GM19025 (cell line): ENCODE measurements around the gene ASTN1.

Source experiments
- ATAC-seq: cut with Tn5 transposase; IDR thresholded peaks from one replicate; pipeline ENCODE4 v1.9.1; 2021; ENCODE audit warnings: mild to moderate bottlenecking, low read depth, moderate library complexity; ENCODE audit not compliant: unreplicated experiment

Gene ASTN1

GRCh38 chr1:176885341-176885740 lies 279.2 kb downstream of the ASTN1 start:
- no peak for ATAC-seq

- ATAC-seq, result no peak
These were observed 279.6 kb downstream of the ASTN1 start for GRCh38 chr1:176884911-176885310.

- no peak for ATAC-seq
These were observed 280.2 kb downstream of the ASTN1 start for GRCh38 chr1:176884286-176884685.

GRCh38 chr1:176880955-176881595 lies 283.4 kb downstream of the ASTN1 start:
- ATAC-seq, result no peak

- ATAC-seq, result no peak
These were observed 284.5 kb downstream of the ASTN1 start for GRCh38 chr1:176879784-176880620.

GRCh38 chr1:176878750-176879536 lies 285.6 kb downstream of the ASTN1 start:
- no peak for ATAC-seq

- no peak for ATAC-seq
These were observed 287.0 kb downstream of the ASTN1 start for GRCh38 chr1:176877557-176877956.

GRCh38 chr1:176876966-176877515 lies 287.5 kb downstream of the ASTN1 start:
- no peak for ATAC-seq

GRCh38 chr1:176869577-176869976 lies 294.9 kb downstream of the ASTN1 start:
- no peak for ATAC-seq

GRCh38 chr1:176866011-176866714 lies 298.3 kb downstream of the ASTN1 start:
- no peak for ATAC-seq

GRCh38 chr1:176864211-176864610 lies 300.3 kb downstream of the ASTN1 start:
- no peak for ATAC-seq

- no peak for ATAC-seq
These were observed 300.9 kb downstream of the ASTN1 start for GRCh38 chr1:176863613-176864012.

- ATAC-seq, result no peak
These were observed 306.0 kb downstream of the ASTN1 start for GRCh38 chr1:176858433-176858916.

GRCh38 chr1:176857632-176858031 lies 306.9 kb downstream of the ASTN1 start:
- no peak for ATAC-seq

- ATAC-seq, result no peak
These were observed 309.5 kb downstream of the ASTN1 start for GRCh38 chr1:176854758-176855745.

GRCh38 chr1:176854121-176854520 lies 310.4 kb downstream of the ASTN1 start:
- ATAC-seq, result no peak

GRCh38 chr1:176853503-176853902 lies 311.0 kb downstream of the ASTN1 start:
- ATAC-seq, result no peak

GRCh38 chr1:176852124-176852523 lies 312.4 kb downstream of the ASTN1 start:
- ATAC-seq, result no peak

GRCh38 chr1:176850871-176851270 lies 313.6 kb downstream of the ASTN1 start:
- ATAC-seq, result no peak
